ENCODE results near the gene PRMT3.

Gene PRMT3

DNA sequence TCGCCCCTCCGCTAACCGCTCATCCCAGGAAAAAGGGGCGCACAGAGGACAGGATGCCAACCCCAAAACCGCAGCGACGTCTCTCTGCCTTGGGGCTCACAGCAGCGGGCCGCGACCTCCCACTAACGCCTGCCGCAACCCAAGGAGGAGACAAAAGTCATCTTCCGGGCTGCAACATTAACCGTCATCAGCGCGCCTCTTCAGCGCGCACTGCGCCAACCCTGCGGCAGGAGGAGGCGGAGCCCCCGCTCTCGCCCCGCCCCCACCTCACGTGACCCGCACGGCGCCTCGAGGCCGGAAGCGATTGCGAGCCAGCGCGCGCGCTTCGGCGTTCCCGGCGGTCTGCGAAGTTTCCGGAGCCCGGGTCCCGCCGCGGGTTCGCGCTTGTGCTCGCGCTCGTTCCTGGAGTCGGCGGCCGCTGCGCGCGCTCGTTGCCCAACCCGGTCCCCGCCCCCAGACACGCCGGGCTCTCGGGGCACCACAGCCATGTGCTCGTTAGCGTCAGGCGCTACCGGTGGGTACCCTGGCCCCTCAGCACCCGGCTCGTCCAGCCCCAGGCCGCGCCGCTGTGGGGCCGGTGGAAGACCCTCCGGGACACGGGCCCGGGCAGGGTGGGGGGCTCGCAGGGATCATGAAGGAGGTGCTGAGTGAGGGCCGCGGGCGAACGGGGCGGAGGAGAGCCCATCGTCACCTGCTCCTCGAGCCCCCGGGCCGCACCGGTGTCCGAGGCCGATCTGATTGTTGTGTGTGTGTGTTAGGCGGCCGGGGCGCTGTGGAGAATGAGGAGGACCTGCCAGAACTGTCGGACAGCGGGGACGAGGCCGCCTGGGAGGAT is at the start of gene PRMT3:
TSS of gene PRMT3 (plus strand) at position 456 of the 835 bp plus-strand sequence. CDS start at position 487, 31 bp downstream.
- H3K4me3 ChIP-seq (ENCODE audit: low read depth, low read length), result peak within 1 kb of the TSS; percentile 96
- no peaks in the 10 kb centered on the region for H3K9me3 ChIP-seq (ENCODE audit: control insufficient read depth, insufficient read depth, low read length)
- peaks cover 19% of the 10 kb centered on the region for H3K36me3 ChIP-seq (ENCODE audit: control insufficient read depth, insufficient read depth, low read length)
- H3K9ac ChIP-seq (ENCODE audit: low read depth, low read length), result peak within 1 kb of the TSS; percentile 92
- no peaks in the 10 kb centered on the region for H3K27me3 ChIP-seq (ENCODE audit: control insufficient read depth, insufficient read depth, low read length)
- H3K4me1 ChIP-seq (ENCODE audit: control insufficient read depth, insufficient read depth, low read length), result peaks cover 4% of the 10 kb centered on the region
- peak within 1 kb of the TSS; percentile 89 for H3K27ac ChIP-seq (ENCODE audit: low read depth, low read length)

DNA sequence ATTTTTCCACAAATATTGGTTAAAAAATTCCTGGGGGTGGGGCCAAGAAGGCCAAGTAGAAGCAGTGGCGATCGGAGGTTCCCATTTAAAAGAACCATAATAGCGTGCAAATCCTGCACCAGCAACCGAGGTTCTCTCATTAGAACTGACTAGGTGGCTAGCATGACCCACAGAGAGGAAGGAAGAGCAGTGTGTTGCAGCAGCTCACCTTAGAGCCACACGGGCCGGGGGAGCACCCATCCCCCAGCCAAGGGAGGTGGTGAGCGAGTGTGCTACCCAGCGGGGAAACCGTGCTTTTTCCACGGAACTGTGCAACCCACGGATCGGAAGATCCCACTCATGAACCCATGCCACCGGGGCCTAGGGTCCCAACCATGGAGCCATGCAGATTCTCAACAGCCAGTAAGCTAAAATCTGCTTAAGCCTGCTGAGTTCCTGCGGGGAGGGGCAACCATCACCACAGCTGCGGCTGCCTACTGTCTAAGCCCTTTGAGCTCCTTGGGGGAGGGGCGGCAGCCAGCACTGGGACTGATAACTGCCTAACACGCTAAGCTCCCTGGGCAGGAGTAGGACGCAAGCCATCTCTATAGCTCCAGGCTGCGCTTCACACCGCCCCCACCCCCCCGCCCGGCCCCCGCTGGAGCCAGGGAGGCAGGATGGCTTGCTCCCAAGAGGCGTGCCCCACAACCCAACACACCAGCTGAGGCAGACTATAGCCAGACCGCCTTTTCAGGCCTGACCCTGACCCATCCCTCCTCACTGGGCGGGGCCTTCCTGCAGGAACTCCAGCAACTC is 45.0 kb upstream of the PRMT3 start:
- peaks cover 10% of the 10 kb centered on the region for H3K27me3 ChIP-seq (ENCODE audit: control insufficient read depth, insufficient read depth, low read length)
- peaks cover 15% of the 10 kb centered on the region for H3K4me1 ChIP-seq (ENCODE audit: control insufficient read depth, insufficient read depth, low read length)
- peak overlapping the region; percentile 15; the same call in 1 of the 2 replicates for H3K4me3 ChIP-seq (ENCODE audit: low read depth, low read length)
- no peaks in the 10 kb centered on the region for H3K9me3 ChIP-seq (ENCODE audit: control insufficient read depth, insufficient read depth, low read length)
- no peak overlapping the region; the same call in 1 of the 2 replicates for H3K9ac ChIP-seq (ENCODE audit: low read depth, low read length)
- H3K36me3 ChIP-seq (ENCODE audit: control insufficient read depth, insufficient read depth, low read length), result no peaks in the 10 kb centered on the region
- H3K27ac ChIP-seq (ENCODE audit: low read depth, low read length), result no peak overlapping the region

DNA sequence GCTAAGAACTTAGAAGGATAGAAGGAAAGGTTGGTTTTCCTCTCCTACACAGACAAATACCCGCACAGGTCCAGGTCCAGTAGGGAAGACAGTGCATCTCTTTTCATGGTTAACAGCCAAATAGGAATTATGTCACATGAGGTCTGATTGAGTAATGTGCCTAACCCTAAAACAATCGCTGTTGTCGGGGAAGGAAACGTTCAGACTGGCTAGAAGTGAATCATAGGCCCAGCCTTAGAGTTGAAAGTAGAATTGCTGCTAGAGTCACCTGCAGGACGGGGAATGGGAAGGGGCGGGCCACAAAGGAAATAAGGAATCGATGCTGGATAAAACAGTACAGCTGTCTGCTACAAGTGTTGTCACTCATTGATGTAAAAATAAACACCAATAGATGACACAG is 36.4 kb upstream of the PRMT3 start:
- Histone ChIP-seq H3K4me3 (ENCODE audit: low read depth, low read length) (no peak overlapping the region), H3K27ac (ENCODE audit: low read depth, low read length) (no peak overlapping the region), H3K36me3 (ENCODE audit: control insufficient read depth, insufficient read depth, low read length) (no peaks in the 10 kb centered on the region), H3K27me3 (ENCODE audit: control insufficient read depth, insufficient read depth, low read length) (peaks cover 7% of the 10 kb centered on the region; the same call in 1 of the 2 replicates), H3K4me1 (ENCODE audit: control insufficient read depth, insufficient read depth, low read length) (no peaks in the 10 kb centered on the region), H3K9me3 (ENCODE audit: control insufficient read depth, insufficient read depth, low read length) (no peaks in the 10 kb centered on the region), H3K9ac (ENCODE audit: low read depth, low read length) (no peak overlapping the region)

DNA sequence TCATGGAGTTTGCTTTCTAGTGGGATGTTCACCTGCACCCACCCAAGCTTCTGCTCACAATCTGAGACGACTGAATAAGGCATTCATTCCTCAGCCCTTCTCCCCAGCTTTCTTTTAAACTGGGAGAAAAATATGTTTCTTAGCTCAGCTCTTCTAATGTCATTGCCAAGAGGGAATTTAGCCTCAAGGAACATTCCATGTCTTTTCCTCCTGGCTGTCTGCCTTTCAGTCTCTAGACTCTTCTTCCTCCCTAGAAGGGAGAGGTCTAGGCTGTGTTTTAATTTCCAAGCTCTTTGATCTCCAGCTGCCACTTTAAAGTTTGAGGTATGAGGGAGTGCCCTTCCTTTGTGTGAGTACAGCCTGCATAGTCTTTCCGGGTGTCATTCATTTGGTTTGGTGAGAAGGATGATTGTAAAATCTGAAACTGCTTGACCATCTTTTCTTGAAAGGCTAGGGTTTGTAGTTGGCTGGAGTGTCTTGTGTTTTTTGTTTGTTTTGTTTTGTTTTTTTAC is 35.7 kb upstream of the PRMT3 start:
- H3K36me3 ChIP-seq (ENCODE audit: control insufficient read depth, insufficient read depth, low read length), result no peaks in the 10 kb centered on the region
- H3K4me1 ChIP-seq (ENCODE audit: control insufficient read depth, insufficient read depth, low read length), result no peaks in the 10 kb centered on the region
- peaks cover 7% of the 10 kb centered on the region; the same call in 1 of the 2 replicates for H3K27me3 ChIP-seq (ENCODE audit: control insufficient read depth, insufficient read depth, low read length)
- H3K9me3 ChIP-seq (ENCODE audit: control insufficient read depth, insufficient read depth, low read length), result no peaks in the 10 kb centered on the region
- H3K9ac ChIP-seq (ENCODE audit: low read depth, low read length), result no peak overlapping the region
- H3K4me3 ChIP-seq (ENCODE audit: low read depth, low read length), result no peak overlapping the region
- H3K27ac ChIP-seq (ENCODE audit: low read depth, low read length), result no peak overlapping the region

DNA sequence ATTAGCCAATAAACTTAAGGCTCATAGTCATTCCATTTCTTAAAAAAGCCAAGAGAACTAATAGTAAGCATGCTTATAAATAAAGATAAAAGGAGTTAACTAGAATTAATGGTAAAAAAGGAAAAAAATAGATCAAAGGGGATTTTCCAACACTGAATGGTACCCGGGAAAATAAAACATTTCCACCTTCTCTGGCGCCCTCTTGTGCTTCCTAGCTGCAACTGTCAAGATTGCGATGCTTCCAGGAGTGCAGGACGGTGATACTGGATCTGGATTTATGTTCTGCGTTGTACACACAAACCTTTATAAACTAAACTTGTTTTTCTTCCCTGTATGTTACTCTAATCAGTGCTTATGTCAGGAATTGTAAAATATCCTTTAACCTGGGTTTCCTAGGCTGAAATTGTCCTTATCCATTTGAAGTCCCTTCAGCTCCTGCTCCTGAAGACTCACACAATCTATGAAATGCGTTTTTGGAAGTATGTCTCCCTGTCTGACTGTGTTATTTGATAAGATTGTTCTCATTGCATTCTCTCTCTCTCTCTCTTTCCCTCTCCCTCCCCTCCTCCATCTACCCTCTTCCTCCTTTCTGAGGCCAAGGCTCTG is 33.6 kb upstream of the PRMT3 start:
- Histone ChIP-seq H3K4me1 (ENCODE audit: control insufficient read depth, insufficient read depth, low read length) (no peaks in the 10 kb centered on the region), H3K27me3 (ENCODE audit: control insufficient read depth, insufficient read depth, low read length) (peaks cover 7% of the 10 kb centered on the region; the same call in 1 of the 2 replicates), H3K4me3 (ENCODE audit: low read depth, low read length) (no peak overlapping the region), H3K9me3 (ENCODE audit: control insufficient read depth, insufficient read depth, low read length) (no peaks in the 10 kb centered on the region), H3K36me3 (ENCODE audit: control insufficient read depth, insufficient read depth, low read length) (no peaks in the 10 kb centered on the region), H3K9ac (ENCODE audit: low read depth, low read length) (no peak overlapping the region), H3K27ac (ENCODE audit: low read depth, low read length) (no peak overlapping the region)

DNA sequence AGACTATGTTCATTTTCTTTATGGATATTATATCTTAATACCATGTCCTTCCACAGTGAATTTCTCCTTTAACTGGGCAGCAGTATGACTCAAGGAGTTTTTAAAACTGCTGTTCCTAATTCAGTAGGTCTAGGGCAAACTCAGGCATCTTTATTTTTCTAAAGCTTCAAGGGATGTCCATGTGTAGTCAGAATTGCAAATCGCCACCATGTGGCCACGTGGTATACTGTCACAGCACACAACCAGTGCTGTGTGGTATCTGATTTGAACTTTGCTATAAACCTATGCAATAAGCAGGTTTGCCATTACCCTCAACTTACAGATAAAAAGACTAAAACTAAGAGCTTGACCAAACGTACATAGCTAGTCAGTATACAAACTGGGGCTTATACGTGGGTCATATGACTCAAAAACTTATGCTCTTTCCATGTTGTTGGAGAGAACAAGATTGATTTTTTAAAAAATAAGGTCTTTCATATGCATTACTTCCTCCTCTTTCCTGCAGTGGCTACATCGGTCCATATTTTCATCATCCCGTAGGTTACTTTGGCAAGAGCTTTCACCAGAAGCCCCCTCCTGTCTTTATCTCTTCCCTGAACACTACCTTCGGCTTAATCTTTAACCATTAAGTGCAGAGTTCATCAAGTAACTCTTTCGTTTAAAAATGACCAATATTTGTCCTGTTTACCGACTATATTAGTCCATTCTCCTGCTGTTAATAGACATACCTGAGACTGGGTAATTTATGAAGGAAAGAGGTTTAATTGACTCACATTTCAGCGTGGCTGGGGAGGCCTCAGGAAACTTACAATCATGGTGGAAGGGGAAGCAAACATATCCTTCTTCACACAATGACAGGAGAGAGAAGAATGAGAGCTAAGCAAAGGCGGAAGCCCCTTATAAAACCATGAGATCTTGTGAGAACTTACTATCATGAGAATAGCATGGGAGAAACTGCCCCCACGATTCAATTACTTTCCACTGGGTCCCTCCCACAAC is 32.0 kb upstream of the PRMT3 start:
- Histone ChIP-seq H3K27me3 (ENCODE audit: control insufficient read depth, insufficient read depth, low read length) (peaks cover 11% of the 10 kb centered on the region; the same call in 1 of the 2 replicates), H3K36me3 (ENCODE audit: control insufficient read depth, insufficient read depth, low read length) (no peaks in the 10 kb centered on the region), H3K4me3 (ENCODE audit: low read depth, low read length) (no peak overlapping the region), H3K9ac (ENCODE audit: low read depth, low read length) (no peak overlapping the region), H3K27ac (ENCODE audit: low read depth, low read length) (no peak overlapping the region), H3K9me3 (ENCODE audit: control insufficient read depth, insufficient read depth, low read length) (no peaks in the 10 kb centered on the region), H3K4me1 (ENCODE audit: control insufficient read depth, insufficient read depth, low read length) (no peaks in the 10 kb centered on the region)

DNA sequence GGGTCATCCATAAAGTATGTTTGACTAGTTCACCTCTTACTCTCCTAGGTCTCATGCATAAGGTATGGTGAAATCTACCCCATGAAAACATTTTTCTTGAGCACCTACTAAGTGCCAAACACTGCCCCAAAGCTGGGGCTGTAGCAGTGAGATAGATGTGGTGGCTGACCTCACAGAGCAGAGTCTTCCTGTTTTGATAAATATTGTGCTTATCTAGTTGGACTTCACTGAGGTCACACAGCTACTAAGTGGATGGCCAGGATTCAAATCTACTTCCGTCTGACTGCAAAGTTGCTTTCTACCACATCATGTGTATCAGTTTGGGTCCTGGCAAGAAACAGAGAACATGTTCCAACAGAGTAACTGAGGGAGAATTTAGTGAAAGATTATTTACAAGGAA is 30.4 kb upstream of the PRMT3 start:
- H3K4me3 ChIP-seq (ENCODE audit: low read depth, low read length), result no peak overlapping the region
- H3K36me3 ChIP-seq (ENCODE audit: control insufficient read depth, insufficient read depth, low read length), result no peaks in the 10 kb centered on the region
- no peaks in the 10 kb centered on the region for H3K4me1 ChIP-seq (ENCODE audit: control insufficient read depth, insufficient read depth, low read length)
- no peak overlapping the region for H3K9ac ChIP-seq (ENCODE audit: low read depth, low read length)
- no peak overlapping the region for H3K27ac ChIP-seq (ENCODE audit: low read depth, low read length)
- no peaks in the 10 kb centered on the region for H3K9me3 ChIP-seq (ENCODE audit: control insufficient read depth, insufficient read depth, low read length)
- peaks cover 14% of the 10 kb centered on the region for H3K27me3 ChIP-seq (ENCODE audit: control insufficient read depth, insufficient read depth, low read length)

DNA sequence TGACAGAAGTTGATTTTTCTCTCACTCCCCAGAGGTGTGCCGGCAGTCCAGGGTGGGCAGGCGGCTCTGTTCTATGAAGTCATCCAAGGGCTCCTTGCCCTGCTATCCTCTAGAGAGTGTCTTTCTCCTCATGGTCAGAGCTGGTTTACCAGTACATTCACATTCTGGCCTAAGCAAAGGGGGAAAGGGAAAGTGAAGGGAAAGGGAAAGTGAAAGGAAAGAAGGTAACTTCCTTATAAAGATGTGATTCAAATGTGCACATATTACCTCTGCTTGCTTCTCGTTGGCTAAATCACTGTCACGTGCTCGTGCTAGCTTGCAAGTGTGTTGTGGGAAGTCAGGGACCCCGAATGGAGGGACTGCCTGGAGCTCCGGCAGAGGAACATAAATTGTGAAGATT is 26.9 kb upstream of the PRMT3 start:
- Histone ChIP-seq H3K27ac (ENCODE audit: low read depth, low read length) (no peak overlapping the region), H3K9ac (ENCODE audit: low read depth, low read length) (no peak overlapping the region), H3K4me3 (ENCODE audit: low read depth, low read length) (no peak overlapping the region), H3K4me1 (ENCODE audit: control insufficient read depth, insufficient read depth, low read length) (peaks cover 11% of the 10 kb centered on the region), H3K27me3 (ENCODE audit: control insufficient read depth, insufficient read depth, low read length) (peaks cover 33% of the 10 kb centered on the region), H3K9me3 (ENCODE audit: control insufficient read depth, insufficient read depth, low read length) (no peaks in the 10 kb centered on the region), H3K36me3 (ENCODE audit: control insufficient read depth, insufficient read depth, low read length) (no peaks in the 10 kb centered on the region)

DNA sequence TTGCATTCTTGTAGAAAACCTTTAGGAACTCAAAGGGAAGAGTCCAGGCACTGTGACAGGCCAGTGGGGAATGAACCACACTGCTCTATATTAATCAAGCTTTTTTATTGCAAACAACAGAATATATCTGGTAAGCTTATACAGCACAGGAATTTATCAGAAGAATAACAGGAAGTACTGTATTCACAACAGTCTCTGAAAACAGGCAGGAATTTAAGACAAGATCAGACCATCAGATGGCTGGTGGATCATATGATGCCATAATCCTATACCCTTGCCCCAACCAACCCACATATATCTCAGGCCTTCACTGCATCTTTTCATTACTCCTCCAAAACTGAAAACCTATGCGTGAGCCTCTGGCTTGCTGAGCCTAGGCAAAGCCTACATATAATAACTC is 25.0 kb upstream of the PRMT3 start:
- Histone ChIP-seq H3K27ac (ENCODE audit: low read depth, low read length) (no peak overlapping the region), H3K4me3 (ENCODE audit: low read depth, low read length) (no peak overlapping the region), H3K9me3 (ENCODE audit: control insufficient read depth, insufficient read depth, low read length) (no peaks in the 10 kb centered on the region), H3K4me1 (ENCODE audit: control insufficient read depth, insufficient read depth, low read length) (peaks cover 18% of the 10 kb centered on the region), H3K27me3 (ENCODE audit: control insufficient read depth, insufficient read depth, low read length) (peaks cover 33% of the 10 kb centered on the region), H3K36me3 (ENCODE audit: control insufficient read depth, insufficient read depth, low read length) (no peaks in the 10 kb centered on the region), H3K9ac (ENCODE audit: low read depth, low read length) (no peak overlapping the region)

DNA sequence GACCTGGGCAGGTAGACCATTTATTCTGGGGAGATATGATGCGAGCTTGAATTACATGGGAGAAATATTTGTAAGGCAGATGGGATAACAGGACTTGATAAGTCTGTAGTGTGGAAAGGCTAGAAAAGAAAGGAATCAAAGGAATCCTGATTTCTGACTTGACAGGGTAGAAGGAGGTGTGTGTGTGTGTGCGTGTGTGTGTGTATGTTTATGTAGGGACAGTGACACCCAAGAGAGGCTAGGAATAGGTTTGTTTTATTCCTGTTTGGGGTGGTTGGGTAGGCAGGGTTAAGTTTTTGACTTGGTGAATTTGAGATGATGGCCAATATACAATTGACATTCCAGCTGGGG is 24.4 kb upstream of the PRMT3 start:
- Histone ChIP-seq H3K27ac (ENCODE audit: low read depth, low read length) (no peak overlapping the region), H3K27me3 (ENCODE audit: control insufficient read depth, insufficient read depth, low read length) (peaks cover 33% of the 10 kb centered on the region)

More for the DNA sequence above, 24.4 kb upstream of the PRMT3 start:
- Histone ChIP-seq H3K4me3 (ENCODE audit: low read depth, low read length) (peak overlapping the region; percentile 64), H3K36me3 (ENCODE audit: control insufficient read depth, insufficient read depth, low read length) (no peaks in the 10 kb centered on the region), H3K4me1 (ENCODE audit: control insufficient read depth, insufficient read depth, low read length) (peaks cover 20% of the 10 kb centered on the region), H3K9me3 (ENCODE audit: control insufficient read depth, insufficient read depth, low read length) (no peaks in the 10 kb centered on the region), H3K9ac (ENCODE audit: low read depth, low read length) (no peak overlapping the region)
